HepG2 (cell line): ENCODE data around the gene PHACTR1. TPM values are rescaled to one million over a fixed set of nuclear protein-coding genes. Genes with fewer than 3 reads are reported as not detected.

Source experiments
- ATRX ChIP-seq: sonication (generic); formaldehyde crosslinking; IDR thresholded peaks from 2 replicates; pipeline ENCODE4 v1.4.0; 2020; ENCODE audit warnings: missing genetic modification reagents, borderline replicate concordance
- ERF ChIP-seq: IDR thresholded peaks from 2 replicates; pipeline ENCODE4 v1.6.1; 2018; ENCODE audit warnings: missing biosample characterization, missing genetic modification reagents
- FOXO1 ChIP-seq: sonication (generic); formaldehyde crosslinking; IDR thresholded peaks from 2 replicates; pipeline ENCODE4 v1.4.0; 2020; ENCODE audit warnings: missing genetic modification reagents
- JUND ChIP-seq: sonication (generic); formaldehyde crosslinking; IDR thresholded peaks from 2 replicates; pipeline ENCODE4 v1.8.0; 2022; ENCODE audit warnings: mild to moderate bottlenecking, missing genetic modification reagents
- MLX ChIP-seq: IDR thresholded peaks from 2 replicates; pipeline ENCODE4 v1.6.1; 2016
- ZFP36L1 ChIP-seq: sonication (generic); formaldehyde crosslinking; IDR thresholded peaks from 2 replicates; pipeline ENCODE4 v1.8.0; 2022; ENCODE audit warnings: mild to moderate bottlenecking, missing genetic modification reagents, moderate library complexity
- ZFP91 ChIP-seq: sonication (generic); formaldehyde crosslinking; IDR thresholded peaks from 2 replicates; pipeline ENCODE4 v1.9.0; 2022; ENCODE audit warnings: missing genetic modification reagents, mild to moderate bottlenecking, borderline replicate concordance
- ZMYM4 ChIP-seq: sonication (generic); formaldehyde crosslinking; IDR thresholded peaks from 2 replicates; pipeline ENCODE4 v1.8.1; 2023; ENCODE audit warnings: mild to moderate bottlenecking, missing genetic modification reagents
- ZNF234 ChIP-seq: sonication (generic); formaldehyde crosslinking; conservative IDR thresholded peaks from 2 replicates; pipeline ENCODE4 v1.5.1; 2020; ENCODE audit warnings: mild to moderate bottlenecking, missing genetic modification reagents
- ZNF275 ChIP-seq: sonication (generic); formaldehyde crosslinking; IDR thresholded peaks from 2 replicates; pipeline ENCODE4 v1.8.0; 2022; ENCODE audit warnings: missing genetic modification reagents, mild to moderate bottlenecking, inconsistent platforms, borderline replicate concordance
- ZNF296 ChIP-seq: sonication (generic); formaldehyde crosslinking; conservative IDR thresholded peaks from 2 replicates; pipeline ENCODE4 v1.5.0; 2020; ENCODE audit warnings: mild to moderate bottlenecking, missing genetic modification reagents
- ZNF33A ChIP-seq: sonication (generic); formaldehyde crosslinking; IDR thresholded peaks from 2 replicates; pipeline ENCODE4 v1.5.1; 2020; ENCODE audit warnings: missing genetic modification reagents, mild to moderate bottlenecking, moderate library complexity, borderline replicate concordance
- ZNF513 ChIP-seq: sonication (generic); formaldehyde crosslinking; conservative IDR thresholded peaks from 2 replicates; pipeline ENCODE4 v1.5.0; 2020; ENCODE audit warnings: missing genetic modification reagents
- ZNF597 ChIP-seq: sonication (generic); formaldehyde crosslinking; IDR thresholded peaks from 2 replicates; pipeline ENCODE4 v1.5.0; 2020; ENCODE audit warnings: missing genetic modification reagents
- ZNF770 ChIP-seq: sonication (generic); formaldehyde crosslinking; IDR thresholded peaks from 2 replicates; pipeline ENCODE4 v1.5.0; 2020; ENCODE audit warnings: mild to moderate bottlenecking, missing genetic modification reagents
- polyA plus RNA-seq, 8 experiments: library from polyadenylated mRNA; depleted of rRNA in 3 of 8; stranded (reverse) in 7 of 8; unstranded in 1 of 8; fragments of >200 nt; fragmentation: Illumina TruSeq in 4 of 8; extraction: Trizol in 4 of 8; gene quantifications; 2 replicates each; pipeline versions ENCODE4 v1.2.1 to v1.2.3, GENCODE V29; 2011 to 2016; ENCODE audit warnings: low read depth in 4 of 8, missing spikeins in 1 of 8, mixed read lengths in 1 of 8; ENCODE audit not compliant: insufficient read depth in 1 of 8
- total RNA-seq, 5 experiments: library from RNA; depleted of rRNA; stranded (reverse); fragments of >200 nt; fragmentation: Illumina TruSeq; extraction: Trizol; gene quantifications; 2 replicates each; pipeline ENCODE4 v1.2.3, GENCODE V29; 2016; ENCODE audit warnings: low read depth in 1 of 5

The PHACTR1 gene
- total and polyA plus RNA-seq, 2 of the 13 experiments (the other 11 are each of a cell fraction or from before 2014, with no cell fraction given) = 0.09 TPM; not detected in 1

- TF ChIP-seq ATRX (CRISPR knock-in tag) = no peak
- no peak for TF ChIP-seq MLX (CRISPR knock-in tag)
- TF ChIP-seq ZNF275 (CRISPR knock-in tag) = no peak
- TF ChIP-seq ZNF513 (CRISPR knock-in tag) = no peak
- TF ChIP-seq JUND (CRISPR knock-in tag) = no peak
- no peak for TF ChIP-seq ZNF33A (CRISPR knock-in tag)
- TF ChIP-seq ERF = no peak
- no peak for TF ChIP-seq ZFP36L1 (CRISPR knock-in tag)
- TF ChIP-seq ZNF770 (CRISPR knock-in tag) = no peak
- TF ChIP-seq ZNF296 (CRISPR knock-in tag) = no peak
- TF ChIP-seq ZMYM4 (CRISPR knock-in tag) = peak; percentile 44; the same call in 1 of the 2 replicates
- no peak for TF ChIP-seq FOXO1 (CRISPR knock-in tag)
- TF ChIP-seq ZNF234 (CRISPR knock-in tag) = no peak
- TF ChIP-seq ZFP91 (CRISPR knock-in tag) = no peak
- no peak for TF ChIP-seq ZNF597
Observed at GRCh38 chr6:13302751-13303667, 586.4 kb downstream of the PHACTR1 start (continued).
